SJCRH30 (cell line): ENCODE measurements around the gene TMEM183A. TPM values are rescaled to one million over a fixed set of nuclear protein-coding genes. Genes with fewer than 3 reads are reported as not detected.

Experiments
- DNase-seq, 2 experiments: peaks; one replicate each; pipeline ENCODE4 v3.0.0-alpha.2; 2015 to 2020
- H3K27ac ChIP-seq: fragments of 250-450 bp; sonication (Bioruptor Pico); 2 replicates; pipeline ENCODE4 v1.5.1; 2020; ENCODE audit warnings: mild to moderate bottlenecking, moderate library complexity
- H3K27me3 ChIP-seq: fragments of 250-450 bp; sonication (Bioruptor Pico); 2 replicates; pipeline ENCODE4 v1.5.1; 2020; ENCODE audit warnings: mild to moderate bottlenecking, moderate library complexity
- H3K36me3 ChIP-seq: fragments of 250-450 bp; sonication (Bioruptor Pico); 2 replicates; pipeline ENCODE4 v1.5.1; 2020; ENCODE audit warnings: mild to moderate bottlenecking, moderate library complexity
- H3K4me1 ChIP-seq: fragments of 250-450 bp; sonication (Bioruptor Pico); 2 replicates; pipeline ENCODE4 v1.5.1; 2020; ENCODE audit warnings: mild to moderate bottlenecking, moderate library complexity
- H3K4me3 ChIP-seq: fragments of 250-450 bp; sonication (Bioruptor Pico); 2 replicates; pipeline ENCODE4 v1.5.1; 2020; ENCODE audit warnings: mild to moderate bottlenecking, moderate library complexity
- H3K9me3 ChIP-seq: fragments of 250-450 bp; sonication (Bioruptor Pico); replicated peaks from 2 replicates; pipeline ENCODE4 v1.5.1; 2020; ENCODE audit warnings: mild to moderate bottlenecking, moderate library complexity
- total RNA-seq: library from RNA; depleted of rRNA; stranded (reverse); fragments of >200 nt; shearing (Covaris generic); gene quantifications from 2 replicates; pipeline ENCODE4 v1.2.3, GENCODE V29; 2014

TMEM183A gene
- total RNA-seq, 1 experiment from 2014 or later: 121 TPM

DNA sequence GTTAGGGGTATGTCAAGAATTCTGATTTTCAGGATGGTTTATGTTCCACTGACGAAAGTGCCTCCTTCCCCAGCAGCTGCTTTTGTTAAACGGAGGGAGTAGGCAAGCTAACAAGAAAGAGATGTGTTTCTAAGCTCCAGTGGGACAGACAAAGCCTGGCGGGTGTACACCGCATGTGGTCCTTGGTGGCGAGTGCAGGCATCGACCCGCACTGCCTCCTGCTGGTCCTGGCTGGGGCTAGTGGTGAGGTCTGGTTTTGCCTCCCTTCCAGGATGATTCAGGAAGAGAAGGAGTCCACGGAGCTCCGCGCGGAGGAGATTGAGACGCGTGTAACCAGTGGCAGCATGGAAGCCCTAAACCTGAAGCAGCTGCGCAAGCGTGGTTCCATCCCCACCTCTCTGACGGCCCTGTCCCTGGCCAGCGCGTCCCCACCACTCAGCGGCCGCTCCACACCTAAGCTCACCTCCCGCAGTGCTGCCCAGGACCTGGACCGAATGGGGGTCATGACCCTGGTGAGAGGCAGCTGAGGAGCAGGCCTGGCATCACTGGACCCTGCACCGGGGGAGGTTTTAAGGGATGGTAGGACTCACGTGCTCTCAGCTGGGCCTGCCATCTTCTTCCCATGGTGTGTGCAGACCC, 48.1 kb downstream of the TMEM183A start:
- Histone ChIP-seq H3K36me3 (peaks cover 47% of the 10 kb centered on the region), H3K4me1 (peaks cover 50% of the 10 kb centered on the region), H3K9me3 (no peaks in the 10 kb centered on the region), H3K4me3 (no peak overlapping the region), H3K27me3 (no peaks in the 10 kb centered on the region), H3K27ac (no peak overlapping the region)
- DNase-seq: peak in 1 of 2 experiments; percentile 39

DNA sequence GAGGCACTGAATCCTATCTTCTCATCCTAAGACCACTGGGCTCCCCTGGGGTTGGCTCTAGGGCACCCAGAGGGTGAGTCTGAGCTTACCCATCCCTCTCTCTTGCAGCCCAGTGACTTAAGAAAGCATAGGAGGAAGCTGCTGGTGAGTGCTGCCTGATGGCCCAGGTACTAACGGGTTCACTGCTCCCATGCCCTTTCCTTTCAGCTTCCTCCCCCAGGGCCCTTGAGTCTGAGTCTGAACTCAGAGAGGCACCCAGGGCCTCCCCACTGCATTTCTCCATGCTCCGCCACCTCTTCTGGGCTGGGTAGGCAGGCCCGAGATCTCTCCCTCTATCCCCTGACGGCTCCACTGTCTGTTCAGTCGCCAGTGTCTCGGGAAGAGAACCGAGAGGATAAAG, 48.8 kb downstream of the TMEM183A start:
- Histone ChIP-seq H3K4me1 (peaks cover 43% of the 10 kb centered on the region), H3K36me3 (peaks cover 55% of the 10 kb centered on the region), H3K27me3 (no peaks in the 10 kb centered on the region), H3K4me3 (no peak overlapping the region), H3K27ac (no peak overlapping the region), H3K9me3 (no peaks in the 10 kb centered on the region)
- no peak for DNase-seq

DNA sequence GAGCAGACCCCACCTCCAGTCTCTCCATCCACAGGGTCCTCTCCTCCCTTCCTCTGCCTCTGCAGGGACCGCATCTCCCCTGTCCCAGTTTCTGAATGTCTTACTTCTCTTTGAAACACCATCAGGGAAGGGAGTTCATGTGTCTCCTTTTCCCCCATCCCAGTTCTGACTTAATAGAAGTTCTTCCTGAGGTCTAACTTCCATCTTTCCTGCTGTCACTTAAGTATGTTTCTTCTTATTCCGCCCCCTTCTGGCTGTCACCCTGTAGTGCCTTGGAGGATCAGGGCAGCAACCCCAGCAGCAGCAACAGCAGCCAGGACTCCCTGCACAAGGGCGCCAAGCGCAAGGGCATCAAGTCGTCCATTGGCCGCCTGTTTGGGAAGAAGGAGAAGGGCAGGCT, 49.3 kb downstream of the TMEM183A start:
- H3K27ac ChIP-seq: no peak overlapping the region
- H3K27me3 ChIP-seq: no peaks in the 10 kb centered on the region
- no peak overlapping the region for H3K4me3 ChIP-seq
- H3K9me3 ChIP-seq: no peaks in the 10 kb centered on the region
- H3K4me1 ChIP-seq: peaks cover 38% of the 10 kb centered on the region
- H3K36me3 ChIP-seq: peaks cover 55% of the 10 kb centered on the region
- DNase-seq: no peak

DNA sequence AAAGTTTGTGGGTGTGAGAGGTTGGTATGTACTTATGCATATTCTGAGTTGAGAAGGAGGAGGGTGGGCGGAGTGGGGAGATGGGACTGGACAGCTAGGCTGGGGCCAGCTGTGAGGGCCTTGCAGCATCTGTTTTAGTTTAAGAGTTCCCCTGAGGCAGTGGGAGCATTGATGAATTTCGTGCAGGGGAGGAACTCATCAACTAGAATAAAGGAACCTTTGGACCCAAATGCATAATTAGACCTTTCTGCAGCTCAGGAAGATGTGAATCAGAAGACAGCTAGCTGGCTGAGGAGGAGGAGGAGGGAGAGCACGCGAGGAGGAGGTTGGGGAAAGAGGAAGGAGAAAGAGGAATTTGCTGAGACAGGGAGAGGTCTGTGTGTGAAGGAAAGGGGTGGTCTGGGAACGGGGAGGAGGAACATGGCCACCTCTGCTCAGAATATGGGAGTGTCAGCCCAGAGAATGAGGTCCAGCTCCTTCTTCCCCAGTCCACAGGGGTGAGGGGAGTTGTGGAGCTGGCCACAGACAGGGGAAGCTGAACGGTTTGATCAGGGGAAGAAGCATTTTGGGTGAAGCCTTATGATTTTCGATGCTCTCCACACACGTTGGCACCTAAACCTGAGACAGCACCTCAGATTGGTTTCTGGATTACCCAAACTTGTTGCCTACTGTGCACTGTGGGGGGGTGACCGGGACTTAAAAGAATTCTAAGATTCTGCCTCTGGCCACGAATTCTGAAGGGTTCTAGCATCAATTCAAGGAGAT, 50.9 kb downstream of the TMEM183A start:
- H3K4me3 ChIP-seq: no peak overlapping the region
- peak in 1 of 2 experiments; percentile 38 for DNase-seq
- no peaks in the 10 kb centered on the region for H3K27me3 ChIP-seq
- peaks cover 24% of the 10 kb centered on the region for H3K4me1 ChIP-seq
- H3K27ac ChIP-seq: no peak overlapping the region
- no peaks in the 10 kb centered on the region for H3K9me3 ChIP-seq
- H3K36me3 ChIP-seq: peaks cover 55% of the 10 kb centered on the region

DNA sequence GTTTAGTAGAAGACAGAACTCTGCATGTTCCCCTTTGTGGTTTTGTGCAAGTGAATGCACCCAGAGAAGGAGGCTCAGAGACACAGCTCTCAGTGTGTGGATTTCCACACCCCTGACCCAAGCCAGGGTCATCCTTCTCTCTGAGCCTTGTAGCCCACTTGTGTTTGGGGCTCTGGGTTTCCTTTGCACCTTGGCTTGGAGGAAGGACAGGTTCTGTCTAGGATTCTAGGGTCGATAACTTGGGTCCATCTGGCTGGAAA, 51.4 kb downstream of the TMEM183A start:
- no peak for DNase-seq
- H3K36me3 ChIP-seq: peaks cover 55% of the 10 kb centered on the region
- H3K27me3 ChIP-seq: no peaks in the 10 kb centered on the region
- H3K27ac ChIP-seq: no peak overlapping the region
- no peaks in the 10 kb centered on the region for H3K9me3 ChIP-seq
- peaks cover 19% of the 10 kb centered on the region for H3K4me1 ChIP-seq
- no peak overlapping the region for H3K4me3 ChIP-seq

DNA sequence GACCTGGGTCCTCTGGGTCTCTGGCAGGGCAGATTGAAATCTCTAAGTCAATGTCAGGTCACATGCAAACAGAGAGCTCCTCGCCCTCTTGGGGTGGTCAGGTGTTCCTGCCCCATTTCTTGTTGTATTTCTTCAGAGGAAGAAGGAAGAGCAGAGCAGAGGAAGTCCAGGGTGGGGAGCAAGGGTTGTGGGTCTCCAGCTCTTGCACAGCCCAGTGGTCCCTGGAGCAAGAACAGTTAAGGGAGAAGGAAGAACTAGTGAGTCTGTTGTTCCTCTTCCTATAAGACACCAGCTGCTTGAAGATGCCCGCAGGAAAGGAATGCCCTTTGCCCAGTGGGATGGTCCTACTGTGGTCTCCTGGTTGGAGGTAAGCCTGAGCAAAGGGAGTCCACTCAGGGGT, 52.3 kb downstream of the TMEM183A start:
- H3K4me1 ChIP-seq: peaks cover 10% of the 10 kb centered on the region
- no peaks in the 10 kb centered on the region for H3K9me3 ChIP-seq
- no peaks in the 10 kb centered on the region for H3K27me3 ChIP-seq
- DNase-seq: no peak
- peaks cover 49% of the 10 kb centered on the region for H3K36me3 ChIP-seq
- H3K27ac ChIP-seq: no peak overlapping the region
- no peak overlapping the region for H3K4me3 ChIP-seq

DNA sequence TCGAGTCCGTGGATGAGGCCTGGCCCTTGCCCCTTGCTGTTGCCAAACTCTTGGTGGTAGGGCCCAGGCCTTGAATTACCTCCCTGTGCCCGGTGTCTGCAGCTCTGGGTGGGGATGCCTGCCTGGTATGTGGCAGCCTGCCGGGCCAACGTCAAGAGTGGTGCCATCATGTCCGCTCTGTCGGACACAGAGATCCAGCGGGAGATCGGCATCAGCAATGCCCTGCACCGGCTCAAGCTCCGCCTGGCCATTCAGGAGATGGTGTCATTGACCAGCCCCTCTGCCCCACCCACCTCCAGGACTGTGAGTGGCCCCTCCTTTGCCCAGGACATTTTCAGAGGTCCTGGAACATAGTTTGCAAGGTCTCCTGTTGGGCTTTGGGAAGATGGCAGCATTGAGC, 52.9 kb downstream of the TMEM183A start:
- Histone ChIP-seq H3K4me3 (no peak overlapping the region), H3K36me3 (peaks cover 48% of the 10 kb centered on the region), H3K27ac (no peak overlapping the region), H3K27me3 (no peaks in the 10 kb centered on the region), H3K4me1 (peaks cover 13% of the 10 kb centered on the region), H3K9me3 (no peaks in the 10 kb centered on the region)
- DNase-seq: no peak

DNA sequence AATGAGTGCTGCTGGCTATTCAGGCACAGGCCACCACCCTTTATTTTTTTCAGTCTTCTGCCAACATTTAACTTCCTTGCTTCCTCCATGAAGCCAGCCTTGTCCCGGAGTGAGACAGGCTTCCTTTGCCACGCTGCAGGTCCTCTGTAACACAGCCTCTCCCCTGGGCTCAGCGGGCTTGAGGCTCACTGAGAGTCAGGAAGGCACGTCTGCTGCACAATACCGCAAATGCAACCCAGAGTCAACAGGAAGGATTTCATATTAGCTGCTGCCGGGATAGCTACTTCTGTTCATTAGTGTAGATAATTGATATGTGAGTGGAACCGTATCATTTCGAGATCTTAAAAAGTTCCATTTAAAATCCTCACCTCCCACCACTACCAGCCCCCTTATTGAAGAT, 56.1 kb downstream of the TMEM183A start:
- no peak for DNase-seq
- H3K27ac ChIP-seq: no peak overlapping the region
- no peak overlapping the region for H3K4me3 ChIP-seq
- H3K36me3 ChIP-seq: peaks cover 36% of the 10 kb centered on the region
- peaks cover 22% of the 10 kb centered on the region for H3K4me1 ChIP-seq
- H3K9me3 ChIP-seq: no peaks in the 10 kb centered on the region
- no peaks in the 10 kb centered on the region for H3K27me3 ChIP-seq

DNA sequence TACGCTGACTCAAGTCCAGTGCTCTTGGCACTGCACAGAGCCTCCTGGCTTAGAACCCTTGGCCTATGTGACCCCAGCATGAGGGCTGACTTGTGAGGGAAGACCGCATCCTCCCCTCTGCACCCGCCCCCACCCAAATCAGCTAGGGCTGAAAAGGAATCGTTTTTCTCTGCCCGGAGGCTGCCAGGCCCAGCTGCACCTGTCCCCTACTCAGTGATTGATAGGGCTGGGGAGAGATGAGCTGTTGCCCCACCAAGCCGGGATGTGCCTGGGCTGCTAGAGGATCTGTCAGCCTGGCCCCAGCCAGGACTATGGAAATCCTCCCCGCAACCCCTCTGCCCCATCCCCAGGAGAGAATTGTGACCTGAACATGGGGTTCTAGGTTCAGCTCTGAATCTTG, 58.0 kb downstream of the TMEM183A start:
- Histone ChIP-seq H3K9me3 (no peaks in the 10 kb centered on the region), H3K27me3 (no peaks in the 10 kb centered on the region), H3K4me3 (no peak overlapping the region), H3K27ac (no peak overlapping the region), H3K4me1 (peaks cover 40% of the 10 kb centered on the region), H3K36me3 (peaks cover 34% of the 10 kb centered on the region)
- peak; percentile 90 to 93 for DNase-seq

DNA sequence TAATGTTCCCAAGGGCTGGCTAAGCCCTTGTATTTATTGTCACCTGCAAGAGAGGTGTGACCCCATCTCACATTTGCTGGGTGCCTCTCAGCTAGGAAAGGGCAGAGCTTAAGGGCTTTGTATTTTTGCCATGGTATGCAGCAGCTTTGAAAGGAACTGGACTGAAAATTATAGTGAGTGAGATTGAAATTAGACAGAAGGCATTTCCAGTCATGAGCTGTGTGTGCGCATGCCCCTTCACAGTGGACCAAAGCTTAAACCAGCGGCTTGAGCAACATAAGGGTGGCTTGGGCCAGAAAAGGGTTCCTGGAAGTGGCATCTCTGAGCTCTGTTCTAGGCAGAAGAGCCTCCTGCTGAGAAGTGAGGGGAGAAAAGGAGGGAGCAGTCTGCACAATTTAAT, 58.8 kb downstream of the TMEM183A start:
- no peaks in the 10 kb centered on the region for H3K9me3 ChIP-seq
- no peak for DNase-seq
- no peak overlapping the region for H3K27ac ChIP-seq
- H3K4me3 ChIP-seq: no peak overlapping the region
- H3K4me1 ChIP-seq: peaks cover 41% of the 10 kb centered on the region
- H3K27me3 ChIP-seq: no peaks in the 10 kb centered on the region
- peaks cover 27% of the 10 kb centered on the region for H3K36me3 ChIP-seq

DNA sequence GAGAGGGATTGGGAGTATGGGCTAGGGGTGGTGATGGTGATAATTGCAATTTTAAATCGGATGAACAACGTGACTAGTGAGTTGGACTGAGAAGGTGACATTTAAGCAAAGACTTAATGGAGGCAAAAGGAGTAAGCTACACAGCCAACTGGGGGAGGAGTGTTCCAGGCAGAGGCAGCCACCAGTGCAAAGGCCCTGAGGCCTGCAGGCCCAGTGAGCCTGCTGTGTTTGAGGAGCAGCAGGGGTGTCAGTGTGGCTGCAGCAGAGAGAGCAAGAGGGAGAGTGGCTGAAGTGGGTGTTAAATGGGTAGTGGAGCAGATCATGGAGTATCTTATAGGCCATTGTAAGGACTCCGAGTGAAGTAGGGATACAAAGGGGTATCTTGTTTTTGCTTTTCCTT, 59.8 kb downstream of the TMEM183A start:
- H3K4me3 ChIP-seq: no peak overlapping the region
- H3K27me3 ChIP-seq: no peaks in the 10 kb centered on the region
- DNase-seq: no peak
- H3K4me1 ChIP-seq: peaks cover 41% of the 10 kb centered on the region
- H3K9me3 ChIP-seq: no peaks in the 10 kb centered on the region
- H3K36me3 ChIP-seq: peaks cover 35% of the 10 kb centered on the region
- no peak overlapping the region for H3K27ac ChIP-seq

DNA sequence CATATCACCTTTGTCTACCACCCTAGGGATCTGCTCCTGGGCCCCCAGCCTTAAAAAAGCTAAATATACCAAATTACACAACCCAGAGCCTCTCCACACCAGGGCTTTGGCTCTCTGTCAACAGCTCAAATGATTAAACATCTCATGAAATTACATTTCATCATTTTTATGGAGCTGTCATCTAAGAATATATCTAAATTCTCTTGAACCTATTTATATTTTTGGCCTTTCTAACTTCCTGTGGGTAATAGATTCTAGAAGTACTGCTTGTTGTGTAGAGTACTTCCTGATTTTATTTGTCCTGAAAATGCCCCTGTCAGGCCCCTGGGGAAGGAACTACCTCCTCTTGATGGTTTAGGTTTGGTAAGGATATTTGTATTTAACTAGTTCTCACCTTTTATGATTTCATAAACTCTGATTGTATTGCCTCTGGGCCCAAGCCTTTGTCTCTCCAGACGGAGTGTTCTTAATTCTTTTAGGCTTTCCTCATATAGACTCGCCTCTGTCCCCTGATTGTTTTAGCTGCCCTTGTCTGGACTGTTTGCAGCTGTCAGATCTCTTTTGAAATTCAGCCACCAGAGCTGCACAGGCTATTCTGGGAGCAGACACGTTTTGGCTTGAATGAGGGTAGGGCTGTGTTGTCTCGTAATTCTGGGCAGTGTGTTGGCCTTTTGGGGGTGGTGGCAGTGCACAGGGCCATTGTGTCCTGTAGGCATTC, 62.0 kb downstream of the TMEM183A start:
- Histone ChIP-seq H3K27me3 (no peaks in the 10 kb centered on the region), H3K4me3 (no peak overlapping the region), H3K36me3 (peaks cover 54% of the 10 kb centered on the region), H3K4me1 (peaks cover 41% of the 10 kb centered on the region), H3K27ac (peak overlapping the region; percentile 87), H3K9me3 (no peaks in the 10 kb centered on the region)
- DNase-seq: peak; percentile 83 to 93

DNA sequence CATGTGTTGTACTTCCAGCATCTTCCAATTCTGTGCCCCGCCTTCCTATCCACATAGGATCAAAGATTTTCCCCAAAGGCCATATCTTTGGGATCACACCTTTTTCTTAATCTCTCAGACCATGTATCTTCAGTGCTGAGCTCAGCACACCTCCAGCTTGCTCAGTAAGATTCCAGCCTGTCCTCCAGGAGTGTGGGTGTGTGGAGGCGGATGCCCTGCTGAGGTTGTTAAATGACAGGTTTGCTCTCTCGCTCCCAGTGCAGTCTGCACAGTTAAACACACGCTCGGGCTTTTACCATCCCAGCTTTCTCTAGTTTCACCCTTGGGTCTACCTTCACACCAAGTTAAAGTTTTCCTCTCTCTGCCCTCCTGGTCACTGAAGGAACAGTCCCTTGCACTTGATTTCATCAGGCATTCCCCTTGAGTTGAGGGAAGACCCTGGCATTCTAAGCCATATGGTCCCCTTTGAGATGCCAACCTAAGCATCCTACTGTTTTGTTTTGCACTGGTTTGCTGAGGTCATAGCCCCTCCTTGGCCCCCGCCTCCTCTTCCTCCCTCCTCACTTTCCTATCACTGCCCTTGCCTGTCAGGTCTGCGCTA, 64.9 kb downstream of the TMEM183A start:
- H3K9me3 ChIP-seq: no peaks in the 10 kb centered on the region
- H3K27me3 ChIP-seq: no peaks in the 10 kb centered on the region
- peaks cover 28% of the 10 kb centered on the region for H3K4me1 ChIP-seq
- H3K27ac ChIP-seq: no peak overlapping the region
- DNase-seq: no peak
- no peak overlapping the region for H3K4me3 ChIP-seq
- peaks cover 62% of the 10 kb centered on the region for H3K36me3 ChIP-seq

DNA sequence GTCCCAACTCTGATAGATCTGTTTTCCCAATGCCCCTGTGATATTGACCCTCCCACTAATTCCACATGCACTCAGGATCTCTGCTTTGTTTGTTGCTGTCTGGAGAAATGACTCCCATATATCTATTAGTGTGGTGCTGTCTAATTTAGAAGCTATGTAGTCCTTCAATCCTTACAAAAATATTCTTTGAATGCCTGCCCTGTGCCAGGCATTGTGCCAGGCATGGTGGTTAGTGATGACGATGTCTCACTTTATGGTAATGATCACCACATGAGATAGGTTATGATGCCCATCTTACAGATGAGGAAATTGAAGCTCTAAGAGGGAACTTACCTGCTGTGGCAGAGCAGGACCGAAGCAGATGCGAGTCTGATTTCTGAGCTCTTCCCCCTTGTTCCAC, 65.7 kb downstream of the TMEM183A start:
- DNase-seq: no peak

DNA sequence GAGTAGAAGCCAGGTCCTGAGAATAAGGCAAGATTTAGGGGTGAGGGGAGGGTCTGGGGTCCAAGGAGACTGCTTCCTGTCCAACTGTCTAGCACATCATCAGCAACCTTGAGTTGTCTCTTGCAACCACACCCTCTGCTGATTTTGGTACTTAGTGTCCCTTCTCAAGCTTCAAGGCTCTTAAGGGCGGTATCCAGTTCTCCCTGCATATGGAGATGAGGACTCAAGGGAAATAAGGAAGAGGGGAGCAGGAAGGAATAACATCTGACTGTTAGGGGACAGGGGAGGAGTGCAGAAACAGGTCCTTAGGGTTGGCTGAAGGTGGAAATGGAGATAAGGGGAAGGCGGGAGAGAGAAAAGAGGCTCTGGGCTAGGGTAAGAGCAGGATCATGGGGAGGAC, 66.3 kb downstream of the TMEM183A start:
- no peak overlapping the region for H3K27ac ChIP-seq
- no peaks in the 10 kb centered on the region for H3K27me3 ChIP-seq
- peaks cover 62% of the 10 kb centered on the region for H3K36me3 ChIP-seq
- DNase-seq: no peak
- no peaks in the 10 kb centered on the region for H3K9me3 ChIP-seq
- H3K4me3 ChIP-seq: no peak overlapping the region
- peaks cover 17% of the 10 kb centered on the region for H3K4me1 ChIP-seq

More for the DNA sequence above, 65.7 kb downstream of the TMEM183A start:
- no peaks in the 10 kb centered on the region for H3K27me3 ChIP-seq
- H3K9me3 ChIP-seq: no peaks in the 10 kb centered on the region
- peaks cover 65% of the 10 kb centered on the region for H3K36me3 ChIP-seq
- no peak overlapping the region for H3K4me3 ChIP-seq
- peaks cover 22% of the 10 kb centered on the region for H3K4me1 ChIP-seq
- no peak overlapping the region for H3K27ac ChIP-seq
